GM19468 (cell line): ENCODE data around the gene ZNF207.
"Not testable (repeated sequence)": the region's sequence is repeated elsewhere in the genome, so short reads cannot be mapped to it uniquely, and the experiment has no call there.

ENCODE experiments used
- ATAC-seq: cut with Tn5 transposase; IDR thresholded peaks from one replicate; pipeline ENCODE4 v1.9.1; 2021; ENCODE audit warnings: mild to moderate bottlenecking, moderate library complexity, moderate number of reproducible peaks; ENCODE audit not compliant: unreplicated experiment; ENCODE audit errors: extremely low read depth

The ZNF207 gene

DNA sequence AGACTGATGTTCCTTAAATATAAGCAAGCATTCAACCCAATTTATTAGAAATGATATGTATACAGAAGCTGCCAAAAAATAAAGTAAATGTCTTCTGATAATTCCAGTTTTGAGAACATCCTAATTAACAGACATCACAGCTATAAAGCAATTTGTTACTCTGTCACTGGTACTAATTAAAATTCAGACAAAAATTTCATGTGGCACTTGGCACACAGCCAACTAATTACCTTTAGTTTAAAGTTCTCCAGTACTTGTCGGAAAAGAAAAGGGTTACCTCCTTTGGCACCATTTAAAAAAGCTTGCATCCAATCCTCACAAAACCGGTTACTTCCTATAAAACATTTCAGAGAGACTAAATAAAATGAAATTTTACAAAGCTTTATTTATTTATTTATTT, 16.8 kb upstream of the ZNF207 start:
- ATAC-seq, result no peak

GRCh38 chr17:32335046-32335445, 14.9 kb upstream of the ZNF207 start:
- no peak for ATAC-seq

GRCh38 chr17:32335687-32336086, 14.3 kb upstream of the ZNF207 start:
- no peak for ATAC-seq

DNA sequence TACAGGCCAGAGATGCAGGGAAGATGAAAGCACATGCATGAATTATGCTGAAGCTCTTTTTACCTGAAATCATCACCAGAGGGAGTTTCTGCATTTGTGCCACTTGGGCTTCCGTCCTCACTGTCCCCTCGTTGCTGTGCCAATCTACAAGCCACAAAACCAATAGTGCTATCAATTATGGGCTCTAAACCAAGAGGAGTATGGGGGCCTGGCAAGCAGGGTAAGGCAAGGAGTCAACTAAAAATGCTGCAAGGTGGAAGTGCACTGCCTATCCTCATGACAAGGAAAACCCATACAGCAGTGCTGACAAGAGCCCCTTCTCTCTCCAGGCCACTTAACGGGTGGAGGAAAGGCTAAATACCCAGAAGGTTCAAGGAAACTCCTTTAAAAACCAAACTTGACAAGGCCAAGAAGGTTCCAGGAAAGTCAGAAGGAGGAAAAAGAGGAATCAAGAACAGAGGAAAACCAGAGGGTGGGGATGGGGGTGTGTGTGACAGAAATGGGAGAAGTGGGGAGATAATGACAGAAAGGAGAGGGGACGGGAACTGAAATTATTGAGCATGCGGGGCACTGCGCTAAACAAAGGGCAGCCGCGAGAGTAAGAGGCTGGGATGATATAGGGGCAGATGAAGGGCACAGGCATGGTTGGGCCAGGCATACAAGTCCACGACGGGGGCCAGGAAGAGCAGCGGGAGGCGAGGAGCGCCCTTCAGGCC, 8.7 kb upstream of the ZNF207 start:
- no peak for ATAC-seq

DNA sequence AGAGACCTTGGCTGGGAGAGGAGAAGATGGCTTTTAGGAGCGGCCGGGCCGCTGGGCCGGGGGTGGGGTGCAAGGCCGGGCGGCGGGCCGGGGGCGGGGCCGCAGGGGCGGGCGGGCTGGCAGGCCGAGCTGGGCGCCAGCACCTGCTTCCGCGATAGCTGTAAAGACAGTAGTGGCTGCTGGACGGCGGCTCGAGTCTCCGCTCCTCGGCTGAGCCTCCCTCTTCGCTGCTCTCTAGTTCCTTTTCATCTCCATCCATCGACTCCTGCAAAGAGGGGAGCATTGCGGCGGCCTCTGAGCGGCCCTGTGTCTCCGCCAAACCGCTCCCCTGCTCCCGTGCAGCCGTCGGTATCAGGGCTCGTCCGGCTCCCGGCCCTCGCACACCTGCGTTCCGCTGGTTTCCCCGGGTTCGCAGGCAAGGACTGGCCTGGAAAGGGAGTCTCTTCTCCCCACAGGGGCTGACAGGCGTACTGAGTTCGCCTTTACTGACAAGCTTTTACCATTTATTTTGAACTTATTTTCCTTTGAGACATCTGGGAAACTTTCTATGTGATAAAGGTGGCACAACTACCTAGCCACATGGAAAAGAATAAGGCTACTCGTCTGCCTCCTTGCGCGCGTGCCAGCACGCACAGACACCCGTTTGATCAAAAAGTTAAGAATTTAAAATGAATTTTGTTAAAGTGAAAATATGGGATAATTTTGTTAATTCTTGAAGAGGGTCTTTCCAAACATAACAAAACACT, 7.9 kb upstream of the ZNF207 start, which contains the start of gene C17orf75:
C17orf75 (minus strand) TSS at position 317 of the 746 bp plus-strand sequence; CDS start at position 283, 34 bp downstream.
- peak; percentile 54 for ATAC-seq

DNA sequence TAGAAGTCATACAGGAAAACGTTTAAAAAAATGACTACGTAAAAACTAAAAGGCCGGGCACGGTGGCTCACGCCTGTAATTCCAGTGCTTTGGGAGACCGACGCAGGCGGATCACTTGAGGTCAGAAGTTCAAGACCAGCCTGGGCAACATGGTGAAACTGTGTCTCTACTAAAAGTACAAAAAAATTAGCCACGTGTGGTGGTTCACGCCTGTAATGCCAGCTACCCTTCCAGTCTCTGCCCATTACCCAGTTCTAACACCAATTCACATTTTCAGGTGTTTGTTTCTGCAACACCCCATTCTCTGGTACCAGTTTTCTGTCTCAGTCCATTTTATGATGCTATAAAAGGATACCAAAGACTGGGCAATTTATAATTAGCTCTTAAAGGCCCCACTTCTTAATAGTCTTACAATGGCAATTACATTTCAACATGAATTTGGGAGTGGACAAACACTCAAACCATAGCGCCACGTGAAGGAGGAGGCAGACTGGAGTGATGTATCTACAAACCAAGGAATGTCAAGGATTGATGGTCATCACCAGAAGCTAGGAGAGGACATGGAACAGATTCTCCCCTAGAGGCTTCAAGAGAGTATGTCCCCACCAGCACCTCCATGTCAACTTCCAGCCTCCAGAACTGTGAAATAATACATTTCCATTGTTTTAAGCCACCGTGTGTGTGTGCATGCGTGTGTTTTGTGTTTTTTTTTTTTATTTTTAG, 7.2 kb upstream of the ZNF207 start:
- ATAC-seq, result no peak

DNA sequence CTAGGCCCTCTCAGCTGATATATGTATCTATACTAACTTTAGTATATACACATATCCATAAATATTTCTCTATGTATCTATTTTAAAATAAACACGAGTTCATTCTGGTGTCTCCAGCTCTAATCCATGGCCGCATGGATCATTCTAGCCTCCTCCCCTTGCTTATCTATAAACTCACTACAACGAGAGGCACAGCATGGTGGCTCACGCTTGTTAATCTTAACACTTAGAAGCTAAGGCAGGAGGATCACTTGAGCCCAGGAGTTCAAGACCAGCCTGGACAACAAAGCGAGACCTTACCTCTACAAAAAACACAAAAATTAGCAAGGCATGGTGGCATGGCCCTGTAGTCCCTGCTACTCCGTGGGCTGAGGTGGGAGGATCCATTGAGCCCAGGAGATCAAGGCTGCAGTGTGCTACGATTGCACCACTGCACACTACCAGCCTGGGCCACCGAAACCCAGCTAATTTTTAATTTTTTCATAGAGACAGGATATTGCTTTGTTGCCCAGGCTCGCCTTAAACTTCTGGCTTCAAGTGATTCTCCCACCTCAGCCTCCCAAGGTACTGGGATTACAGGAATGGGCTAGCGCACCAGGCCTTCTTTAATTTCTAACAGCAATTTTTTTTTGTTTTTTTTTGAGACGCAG, 3.9 kb upstream of the ZNF207 start:
- no peak for ATAC-seq

DNA sequence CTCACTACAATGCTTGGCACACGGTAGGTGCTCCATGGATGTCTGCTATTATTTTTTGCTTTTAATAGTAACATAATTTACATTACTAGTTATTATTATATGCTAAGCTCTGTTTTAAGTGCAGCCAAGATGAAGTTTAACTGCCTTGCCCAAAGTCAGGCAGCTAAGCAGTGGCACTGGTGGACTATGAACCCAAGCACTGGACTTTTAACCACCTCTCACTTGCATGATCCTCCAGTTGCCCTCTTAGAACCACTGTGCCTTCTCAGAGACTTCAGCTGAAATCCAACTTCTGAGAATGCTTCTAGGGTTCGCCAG, 1.5 kb upstream of the ZNF207 start:
- ATAC-seq, result no peak

DNA sequence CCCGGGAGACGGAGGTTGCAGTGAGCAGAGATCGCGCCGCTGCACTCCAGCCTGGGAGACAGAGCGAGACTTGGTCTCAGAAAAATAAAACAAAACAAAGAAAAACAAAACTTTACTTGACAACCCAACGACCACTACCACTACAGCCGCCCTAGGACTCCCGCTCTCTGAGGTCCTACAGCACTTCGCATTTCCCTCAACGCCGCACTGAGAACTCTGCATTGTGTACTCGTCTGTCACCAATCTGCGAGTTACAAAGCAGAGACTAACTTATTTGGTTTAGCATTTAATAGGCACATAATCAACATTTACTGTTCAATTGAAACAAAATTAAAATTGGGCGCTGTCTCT, 479 bp upstream of the ZNF207 start:
- peak; percentile 3 for ATAC-seq

DNA sequence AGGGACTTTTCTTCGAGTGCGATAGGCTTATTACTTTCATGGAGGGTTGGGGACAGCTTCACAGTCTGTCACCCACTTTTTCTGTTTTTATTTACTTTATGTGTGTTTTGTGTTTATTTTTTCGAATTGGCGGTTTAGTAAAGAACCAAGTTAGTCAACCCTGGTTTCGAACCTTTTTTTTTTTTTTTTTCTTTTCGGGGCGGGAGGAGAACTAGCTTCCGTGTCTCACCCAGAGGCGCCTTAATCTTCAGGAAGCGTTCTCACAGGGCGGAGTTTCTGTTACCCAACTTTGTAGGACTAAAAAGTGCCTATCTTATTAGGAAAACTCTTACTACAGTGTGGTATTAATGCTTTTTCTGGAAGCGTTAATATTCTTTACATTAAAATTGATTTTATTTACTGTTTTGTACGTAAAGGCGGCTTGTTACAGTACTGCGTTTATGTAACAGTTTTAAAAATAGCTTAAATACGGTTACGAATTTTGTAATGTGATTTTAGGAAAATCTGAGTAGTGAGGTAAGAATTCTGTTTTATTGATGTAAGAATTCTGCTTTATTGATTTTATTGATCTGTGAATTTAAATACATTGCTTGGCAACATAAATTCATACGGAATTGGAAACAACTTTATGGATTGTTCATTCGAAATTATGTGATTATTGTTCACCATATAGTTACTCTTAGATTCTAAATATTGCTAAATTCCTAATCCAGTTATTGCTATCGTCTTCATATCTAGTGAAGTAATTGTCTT, 885 bp downstream of the ZNF207 start:
- no peak for ATAC-seq

DNA sequence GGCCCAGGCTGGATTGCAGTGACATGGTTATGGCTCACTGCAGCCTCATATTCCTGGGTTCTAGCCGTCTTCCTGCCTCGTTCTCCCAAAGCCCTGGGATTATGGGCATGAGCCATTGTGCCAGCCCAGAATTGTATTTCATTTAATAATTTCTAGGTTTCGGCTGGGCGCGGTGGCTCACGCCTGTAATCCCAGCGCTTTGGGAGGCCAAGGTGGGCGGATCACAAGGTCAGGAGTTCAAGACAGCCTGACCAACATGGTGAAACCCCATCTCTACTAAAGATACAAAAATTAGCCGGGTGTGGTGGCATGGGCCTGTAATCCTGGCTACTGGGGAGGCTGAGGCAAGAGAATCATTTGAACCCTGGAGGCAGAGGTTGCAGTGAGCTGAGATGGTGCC, 2.8 kb downstream of the ZNF207 start:
- ATAC-seq, result not testable (repeated sequence)

DNA sequence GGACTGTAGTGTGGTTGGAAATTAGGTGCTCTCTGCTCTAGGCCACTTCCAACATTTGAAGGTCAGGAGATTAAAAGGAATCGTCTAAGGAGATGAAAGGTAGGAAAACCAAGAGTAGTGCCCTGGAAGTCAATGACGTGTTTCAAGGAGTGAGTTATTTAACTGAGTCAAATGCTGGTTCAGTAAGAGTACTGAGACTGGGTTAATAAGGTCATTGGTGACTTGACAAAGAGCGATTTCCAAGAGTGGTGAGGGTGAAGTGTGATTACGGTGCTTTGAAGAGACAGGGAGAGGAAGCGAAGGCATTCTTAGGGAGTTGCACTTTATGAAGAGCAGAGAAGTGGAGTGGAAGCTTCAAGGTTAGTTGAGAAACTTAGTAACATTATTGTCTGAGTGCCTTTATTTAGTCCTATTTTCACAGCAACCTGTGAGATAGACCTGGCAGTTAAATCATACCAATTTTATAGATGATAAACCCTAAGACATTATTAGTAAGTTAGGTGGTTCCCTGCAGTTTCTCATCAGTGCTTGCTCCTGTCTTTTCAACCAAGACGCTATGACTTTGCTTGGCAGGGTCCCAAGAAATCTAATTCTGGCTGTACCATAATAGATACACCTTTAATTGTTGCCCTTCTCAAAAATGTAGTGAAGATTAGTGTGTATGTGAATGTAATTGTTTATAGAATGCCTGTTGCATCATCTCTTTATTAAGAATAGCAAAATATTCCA, 5.9 kb downstream of the ZNF207 start:
- no peak for ATAC-seq

GRCh38 chr17:32356378-32356743, 6.4 kb downstream of the ZNF207 start:
- no peak for ATAC-seq

GRCh38 chr17:32356750-32357149, 6.8 kb downstream of the ZNF207 start:
- no peak for ATAC-seq

DNA sequence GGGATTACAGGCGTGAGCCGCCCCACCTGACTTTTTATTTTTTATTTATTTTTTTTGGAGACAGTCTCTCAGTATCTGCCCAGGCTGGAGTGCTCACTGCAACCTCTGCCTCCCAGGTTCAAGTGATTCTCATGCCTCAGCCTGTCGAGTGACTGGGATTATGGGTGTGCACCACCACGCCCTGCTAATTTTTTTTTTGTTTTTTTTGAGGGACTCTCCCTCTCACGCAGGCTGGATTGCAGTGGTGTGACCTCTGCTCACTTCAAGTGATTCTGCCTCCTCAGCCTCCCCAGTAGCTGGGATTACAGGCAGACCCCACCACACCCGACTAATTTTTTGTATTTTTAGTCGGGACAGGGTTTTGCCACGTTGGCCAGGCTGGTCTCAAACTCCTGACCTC, 7.7 kb downstream of the ZNF207 start:
- no peak for ATAC-seq

DNA sequence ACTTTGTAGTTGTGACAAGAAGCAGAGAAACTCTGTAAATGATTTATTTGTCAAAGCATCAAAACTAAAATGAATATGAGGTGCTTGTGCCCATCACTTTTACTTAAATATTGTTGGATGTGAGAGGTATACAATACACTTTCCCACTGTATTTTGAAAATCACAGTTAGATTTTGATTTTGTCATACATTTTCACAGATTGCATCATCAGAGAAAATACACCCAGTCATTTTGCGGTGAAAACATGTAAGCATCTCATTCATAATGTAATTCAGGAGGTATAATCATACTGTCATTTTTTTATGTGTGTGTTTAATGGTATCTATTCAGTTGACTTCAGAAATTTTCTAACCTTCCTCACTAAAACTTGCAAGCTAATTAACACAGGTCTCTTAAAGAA, 11.3 kb downstream of the ZNF207 start:
- ATAC-seq, result no peak

DNA sequence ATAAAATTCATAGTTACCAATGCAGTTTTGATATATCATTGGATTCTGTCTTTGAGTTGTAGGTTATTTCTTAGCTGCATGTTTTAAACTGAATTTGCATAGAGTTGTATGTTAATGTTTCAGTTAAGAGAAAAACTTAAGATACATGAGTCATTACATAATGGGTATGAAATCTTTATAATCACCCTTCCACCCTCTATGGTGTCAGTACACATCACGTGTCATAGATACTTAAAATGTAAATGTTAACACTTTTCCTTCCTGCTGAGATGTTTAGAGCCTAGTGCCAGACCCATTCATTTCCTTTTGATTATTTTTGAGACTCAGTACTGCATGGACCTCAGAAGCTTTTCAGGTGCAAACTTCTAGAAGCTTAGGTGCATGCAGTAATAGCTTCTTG, 20.5 kb downstream of the ZNF207 start:
- ATAC-seq, result no peak

DNA sequence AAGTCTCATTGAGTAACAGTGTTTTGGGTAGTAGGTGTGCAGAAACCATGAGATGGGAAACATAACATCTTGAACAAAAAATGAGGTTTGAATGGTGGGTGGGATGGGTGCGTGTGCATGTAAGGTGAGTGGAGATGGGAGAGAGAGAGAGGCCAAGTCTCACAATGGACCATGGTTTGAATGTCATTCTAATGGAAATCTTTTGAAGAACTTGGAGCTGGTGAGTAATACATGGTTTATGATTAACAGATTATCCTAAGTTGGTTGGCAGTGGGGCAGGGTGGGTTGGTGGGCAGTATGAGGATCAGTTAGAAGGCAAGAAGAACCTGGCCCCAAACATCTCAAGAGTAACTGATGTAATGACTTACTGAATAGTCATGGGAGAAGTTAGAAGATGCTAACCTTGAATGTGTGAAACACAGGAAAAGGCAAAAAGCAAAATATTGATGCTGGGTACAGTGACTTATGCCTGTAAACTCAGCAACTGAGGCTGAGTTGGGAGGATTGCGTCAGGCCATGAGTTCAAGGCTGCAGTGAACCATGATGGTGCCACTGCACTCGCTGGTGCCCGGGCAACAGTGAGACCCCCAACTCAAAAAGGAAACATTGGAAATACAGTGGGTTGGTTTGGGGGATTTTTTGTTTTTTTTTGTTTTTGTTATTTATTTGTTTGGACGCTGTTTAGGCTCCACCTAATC, 32.7 kb downstream of the ZNF207 start:
- ATAC-seq, result no peak

GRCh38 chr17:32383926-32384434, 34.0 kb downstream of the ZNF207 start:
- ATAC-seq, result no peak
